Bronchial epithelial cell (primary cell): Measurements from ENCODE around the gene CFAP54. TPM values are rescaled to one million over a fixed set of nuclear protein-coding genes. Genes with fewer than 3 reads are reported as not detected.
A peak's percentile ranks its signal among the peaks of the same experiment; 100 is the strongest.

Experiments used
- DNase-seq: peaks from one replicate; pipeline ENCODE4 v3.0.0-alpha.2; 2010; ENCODE audit warnings: low read depth
- FAIRE-seq: peaks from 2 replicates; lab custom pipeline; 2011; peaks lifted over from hg19 to GRCh38; lab: Jason Lieb, UNC
- H3K27me3 ChIP-seq: 2 replicates; pipeline ENCODE4 v1.5.1; 2011; ENCODE audit warnings: low read length; ENCODE audit not compliant: control insufficient read depth, insufficient read depth
- H3K36me3 ChIP-seq: 2 replicates; pipeline ENCODE4 v1.5.1; 2011; ENCODE audit warnings: low read length; ENCODE audit not compliant: control insufficient read depth, insufficient read depth
- H3K4me3 ChIP-seq: 2 replicates; pipeline ENCODE4 v1.5.1; 2011; ENCODE audit warnings: mild to moderate bottlenecking, low read depth, low read length, control low read depth
- total RNA-seq: library from RNA; depleted of rRNA; stranded (reverse); fragments of >200 nt; gene quantifications from 2 replicates; pipeline ENCODE4 v1.2.1, GENCODE V29; 2014
- TF ChIP-seq, protein P1 (sequence below): IDR thresholded peaks from 2 replicates; pipeline ENCODE4 v1.5.1; 2011; ENCODE audit warnings: mild to moderate bottlenecking, moderate library complexity, low read length, control low read depth, inconsistent platforms; ENCODE audit not compliant: insufficient read depth, severe bottlenecking

CFAP54 gene
- total RNA-seq, 1 donor from 2014 or later: 0.26 TPM

DNA sequence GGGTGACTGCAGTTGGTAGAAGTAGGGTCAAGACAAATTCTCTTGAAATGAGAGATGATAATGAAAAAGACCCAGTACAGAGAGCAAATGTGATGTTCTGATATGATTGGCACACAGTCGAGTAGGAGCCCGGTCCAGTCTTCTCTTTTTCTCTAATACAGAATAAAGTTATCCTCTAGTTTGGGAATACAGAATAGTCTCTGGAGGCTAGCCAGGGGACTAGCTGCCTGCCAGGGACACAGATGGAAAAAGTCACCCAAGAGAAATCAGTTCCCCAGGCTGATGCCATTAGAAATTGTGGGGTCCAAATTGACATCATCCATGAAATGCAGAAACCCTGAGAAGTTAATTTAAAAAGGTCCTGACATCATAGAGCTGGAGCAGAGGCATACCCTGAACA is 240.5 kb downstream of the CFAP54 start:
- TF ChIP-seq, protein P1, sequence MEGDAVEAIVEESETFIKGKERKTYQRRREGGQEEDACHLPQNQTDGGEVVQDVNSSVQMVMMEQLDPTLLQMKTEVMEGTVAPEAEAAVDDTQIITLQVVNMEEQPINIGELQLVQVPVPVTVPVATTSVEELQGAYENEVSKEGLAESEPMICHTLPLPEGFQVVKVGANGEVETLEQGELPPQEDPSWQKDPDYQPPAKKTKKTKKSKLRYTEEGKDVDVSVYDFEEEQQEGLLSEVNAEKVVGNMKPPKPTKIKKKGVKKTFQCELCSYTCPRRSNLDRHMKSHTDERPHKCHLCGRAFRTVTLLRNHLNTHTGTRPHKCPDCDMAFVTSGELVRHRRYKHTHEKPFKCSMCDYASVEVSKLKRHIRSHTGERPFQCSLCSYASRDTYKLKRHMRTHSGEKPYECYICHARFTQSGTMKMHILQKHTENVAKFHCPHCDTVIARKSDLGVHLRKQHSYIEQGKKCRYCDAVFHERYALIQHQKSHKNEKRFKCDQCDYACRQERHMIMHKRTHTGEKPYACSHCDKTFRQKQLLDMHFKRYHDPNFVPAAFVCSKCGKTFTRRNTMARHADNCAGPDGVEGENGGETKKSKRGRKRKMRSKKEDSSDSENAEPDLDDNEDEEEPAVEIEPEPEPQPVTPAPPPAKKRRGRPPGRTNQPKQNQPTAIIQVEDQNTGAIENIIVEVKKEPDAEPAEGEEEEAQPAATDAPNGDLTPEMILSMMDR: no peak
- no peaks in the 10 kb centered on the region for H3K36me3 ChIP-seq
- FAIRE-seq (no peak), DNase-seq (no peak)
- no peaks in the 10 kb centered on the region for H3K27me3 ChIP-seq
- no peak overlapping the region for H3K4me3 ChIP-seq

DNA sequence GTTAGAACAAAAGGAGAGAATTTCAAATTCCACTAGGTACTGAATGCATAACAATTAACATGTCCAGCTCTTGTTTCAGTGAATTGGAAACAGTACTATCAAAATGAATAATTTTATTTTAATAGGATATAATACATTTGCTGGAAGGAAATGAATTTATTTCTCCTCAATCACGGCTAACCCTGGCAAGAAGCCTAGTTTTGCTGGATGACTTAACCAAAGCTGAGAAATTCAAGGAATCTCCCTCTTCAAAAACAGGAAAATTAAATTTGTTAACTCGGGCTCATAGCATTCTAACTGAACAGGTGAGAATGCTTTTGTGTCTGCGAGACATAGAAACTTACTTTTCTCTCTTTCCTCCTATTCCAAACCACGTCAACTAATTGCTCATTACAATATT is 254.2 kb downstream of the CFAP54 start:
- H3K36me3 ChIP-seq: no peaks in the 10 kb centered on the region
- no peak overlapping the region for H3K4me3 ChIP-seq
- TF ChIP-seq, protein P1: no peak
- DNase-seq (peak; percentile 23), FAIRE-seq (no peak)
- H3K27me3 ChIP-seq: no peaks in the 10 kb centered on the region

DNA sequence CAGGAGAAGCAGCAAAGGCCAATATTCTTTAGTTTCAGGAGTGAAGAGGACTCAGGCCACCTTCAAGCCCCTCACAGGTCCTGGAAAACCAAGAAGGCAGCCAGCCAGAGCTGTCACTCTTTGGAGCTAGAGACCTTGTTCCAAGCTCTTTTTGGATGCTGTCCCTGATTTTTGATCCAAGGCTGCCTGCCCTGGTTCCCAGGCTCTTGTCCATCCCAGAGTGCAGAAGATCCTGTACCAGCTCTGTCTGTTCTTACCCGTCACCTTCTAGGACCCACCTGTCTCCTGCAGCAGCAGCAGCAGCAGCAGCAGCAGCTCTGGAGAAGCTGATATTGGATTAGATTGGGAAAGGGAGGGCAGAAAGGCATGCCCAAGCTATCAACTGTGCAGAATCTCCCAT is 260.6 kb downstream of the CFAP54 start:
- H3K4me3 ChIP-seq: no peak overlapping the region
- TF ChIP-seq, protein P1: no peak
- H3K27me3 ChIP-seq: no peaks in the 10 kb centered on the region
- no peak for DNase-seq
- no peak for FAIRE-seq
- no peaks in the 10 kb centered on the region for H3K36me3 ChIP-seq

DNA sequence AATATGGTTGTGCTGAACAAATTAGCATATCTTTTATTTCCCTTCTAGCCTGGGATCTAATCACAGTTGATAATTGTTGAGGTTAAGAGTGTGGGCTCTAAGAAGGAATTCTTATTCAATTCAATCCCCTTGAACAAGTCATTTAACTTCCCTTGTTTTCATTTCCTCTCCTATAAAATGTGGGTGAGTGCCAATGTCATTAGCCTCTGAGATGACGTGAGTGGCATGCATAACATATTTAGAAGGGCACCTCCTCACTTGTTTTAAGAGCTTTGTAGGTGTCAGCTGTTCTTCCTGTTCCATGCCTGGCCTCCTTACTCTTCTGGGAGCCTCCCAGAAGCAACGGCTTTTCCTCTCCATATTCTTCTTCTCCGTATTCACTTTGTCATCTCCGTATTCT is 262.2 kb downstream of the CFAP54 start:
- FAIRE-seq (no peak), DNase-seq (peak; percentile 32)
- no peaks in the 10 kb centered on the region for H3K36me3 ChIP-seq
- H3K4me3 ChIP-seq: no peak overlapping the region
- TF ChIP-seq, protein P1: no peak
- no peaks in the 10 kb centered on the region for H3K27me3 ChIP-seq

DNA sequence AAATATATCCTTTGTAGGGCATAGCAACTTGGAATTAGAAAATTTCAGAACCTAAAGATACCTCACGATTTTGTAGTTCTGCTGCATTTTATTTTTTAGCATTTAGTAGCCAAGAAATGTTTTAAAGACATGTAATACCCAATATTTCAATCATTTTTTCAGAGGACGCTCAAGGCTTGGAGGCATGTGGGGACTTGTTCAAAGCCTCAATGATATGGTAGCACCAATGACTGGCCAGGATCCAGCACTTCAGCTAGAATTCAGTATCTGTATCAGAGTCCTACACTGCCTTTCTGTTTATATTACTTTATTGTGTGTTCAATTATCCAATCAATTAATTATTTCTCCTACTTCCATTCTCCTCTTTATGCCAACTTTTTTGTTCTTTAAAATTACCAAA is 262.8 kb downstream of the CFAP54 start:
- TF ChIP-seq, protein P1: no peak

DNA sequence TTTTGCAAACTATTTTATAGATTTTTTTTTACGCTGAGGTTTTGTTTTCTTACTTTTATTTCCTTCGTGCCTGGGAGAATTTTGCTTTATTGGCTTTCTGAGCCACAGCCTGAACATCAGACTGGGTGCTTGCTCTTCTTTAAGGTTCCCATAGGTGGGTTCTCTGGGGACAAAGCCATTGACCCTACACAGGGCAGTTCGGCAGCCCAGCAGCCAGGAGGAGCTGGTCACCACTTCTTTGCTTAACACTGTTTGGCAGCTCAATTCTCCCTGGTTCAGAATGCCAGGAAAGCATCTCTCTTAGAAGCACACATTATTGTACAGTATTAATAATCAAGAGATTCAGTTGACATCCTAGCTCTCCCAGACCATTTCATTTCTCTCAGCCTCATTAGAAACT is 276.9 kb downstream of the CFAP54 start:
- DNase-seq (no peak), FAIRE-seq (no peak)
- H3K4me3 ChIP-seq: no peak overlapping the region
- no peaks in the 10 kb centered on the region for H3K27me3 ChIP-seq
- TF ChIP-seq, protein P1: no peak
- no peaks in the 10 kb centered on the region for H3K36me3 ChIP-seq

More for the DNA sequence above, 262.8 kb downstream of the CFAP54 start:
- H3K4me3 ChIP-seq: no peak overlapping the region
- DNase-seq (peak; percentile 70), FAIRE-seq (no peak)
- H3K27me3 ChIP-seq: no peaks in the 10 kb centered on the region
- no peaks in the 10 kb centered on the region for H3K36me3 ChIP-seq
